Esophagus muscularis mucosa (tissue), 3 donors: ENCODE results near the gene DMD.

Experiments
- CTCF ChIP-seq, 3 experiments: fragments of 200-600 bp in 2 of 3; fragments of 450-650 bp in 1 of 3; sonication (generic) in 2 of 3; IDR thresholded peaks; one replicate each; pipeline ENCODE4 v1.5.1; 2017 to 2019; ENCODE audit warnings: antibody characterized with exemption in 3 of 3, mild to moderate bottlenecking in 2 of 3, moderate library complexity in 1 of 3
- POLR2A ChIP-seq: fragments of 450-650 bp; IDR thresholded peaks from one replicate; pipeline ENCODE4 v1.6.1; 2017; ENCODE audit warnings: antibody characterized with exemption, moderate library complexity, mild to moderate bottlenecking, low read depth
- POLR2AphosphoS5 ChIP-seq, 2 donors: sonication (generic); formaldehyde crosslinking; IDR thresholded peaks; one replicate each; pipeline ENCODE4 v1.6.1; 2017; ENCODE audit warnings: antibody characterized with exemption in 2 of 2

DNA sequence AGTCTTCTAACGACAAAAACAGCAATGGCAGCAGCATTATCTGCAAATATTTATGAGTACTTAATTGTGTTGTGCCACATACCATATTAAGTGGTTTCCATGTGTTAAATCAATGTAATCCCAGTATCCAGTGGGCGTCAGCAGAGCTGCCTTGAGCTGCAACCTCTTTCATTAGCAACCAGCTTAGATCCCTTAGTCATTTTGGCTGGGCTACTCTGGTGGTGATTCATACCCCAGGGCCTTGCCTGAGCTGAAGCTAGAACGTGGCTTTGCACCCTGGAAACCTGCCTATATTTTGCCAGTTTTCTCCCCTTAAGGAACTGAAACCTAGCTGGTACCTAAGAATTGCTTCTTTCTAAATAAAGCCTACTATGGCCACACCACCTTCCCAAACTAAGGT is 1665.2 kb downstream of the DMD start:
- TF ChIP-seq CTCF (IDR thresholded peaks at IDR 0.05) (no peak), POLR2A (no peak), POLR2AphosphoS5 (IDR thresholded peaks at IDR 0.05) (no peak)
